Measurements from ENCODE around the gene RASA1. TPM values are rescaled to one million over a fixed set of nuclear protein-coding genes. Genes with fewer than 3 reads are reported as not detected.
A peak's percentile ranks its signal among the peaks of the same experiment; 100 is the strongest.
"Not testable (repeated sequence)": the region's sequence is repeated elsewhere in the genome, so short reads cannot be mapped to it uniquely, and the experiment has no call there.

Gene RASA1
- total RNA-seq, 1 donor from 2014 or later = 33.4 TPM

DNA sequence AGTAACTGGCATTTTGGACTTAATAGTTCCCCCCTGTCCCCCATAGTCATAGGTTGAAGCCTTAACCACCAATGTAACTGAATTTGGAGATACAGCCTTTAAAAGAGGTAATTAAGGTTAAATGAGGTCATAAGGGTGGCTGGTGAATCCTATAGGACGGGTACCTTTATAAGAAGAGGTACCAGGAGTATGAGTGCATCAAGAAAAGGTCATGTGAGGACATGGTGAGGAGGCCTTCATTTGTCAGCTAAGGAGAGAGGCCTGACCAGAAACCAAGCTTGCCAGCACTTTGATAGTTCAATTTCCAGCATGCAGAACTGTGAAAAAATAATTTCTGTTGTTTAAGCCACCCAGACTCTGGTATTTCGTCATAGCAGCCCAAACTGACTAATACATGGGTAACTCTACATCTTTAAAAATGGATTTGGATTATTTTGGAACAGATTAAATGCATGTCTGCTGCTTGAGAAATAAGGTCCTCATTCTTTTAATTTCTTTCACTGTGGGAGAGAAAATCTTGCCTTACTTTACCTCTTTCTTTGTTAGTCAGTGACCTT, 9.7 kb downstream of the RASA1 start:
- intact Hi-C loops (cut with DNase I) = no loop called here
- ATAC-seq (no peak), DNase-seq (ENCODE audit: low spot score) (no peak)

DNA sequence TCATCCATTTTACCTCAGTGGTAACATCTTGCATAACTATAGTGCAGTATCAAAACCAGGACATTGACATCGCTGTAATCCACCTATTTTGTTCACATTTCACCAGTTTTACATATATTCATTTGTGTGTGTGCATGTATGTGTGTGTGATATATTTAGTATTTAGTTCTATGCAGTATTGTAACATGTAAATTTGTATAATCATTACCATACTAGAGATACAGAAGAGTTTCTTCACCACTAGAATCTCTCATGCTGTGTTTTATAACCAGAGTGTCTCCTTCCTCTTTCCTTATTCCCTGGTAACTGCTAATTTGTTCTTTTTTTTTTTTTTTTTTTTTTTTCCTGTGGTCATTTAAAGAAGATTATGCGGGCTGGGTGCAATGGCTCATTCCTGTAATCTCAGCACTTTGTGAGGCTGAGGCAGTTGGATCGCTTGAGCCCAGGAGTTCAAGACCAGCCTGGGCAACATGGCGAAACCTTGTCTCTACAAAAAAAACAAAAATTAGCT, 11.0 kb downstream of the RASA1 start:
- intact Hi-C loops (cut with DNase I) = no loop called here
- no peak for ATAC-seq
- DNase-seq (ENCODE audit: low spot score) = no peak

DNA sequence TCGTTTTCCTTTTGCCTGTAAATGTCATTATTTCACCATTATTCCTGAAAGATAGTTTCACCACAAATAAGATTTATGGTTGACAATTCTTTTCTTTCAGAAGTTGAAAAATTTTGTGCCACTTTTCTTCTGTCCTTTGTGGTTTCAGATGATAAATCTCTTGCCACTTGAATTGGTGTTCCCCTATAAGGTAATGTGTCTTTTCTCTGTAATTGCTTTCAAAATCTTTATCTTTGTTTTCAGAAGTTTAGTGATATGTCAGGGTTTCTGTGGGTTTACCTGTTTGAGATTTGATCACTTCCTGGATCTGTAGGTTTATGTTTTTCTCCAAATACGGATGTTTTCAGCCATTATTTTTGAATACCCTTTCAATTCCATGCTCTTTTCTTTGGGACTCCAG, 14.6 kb downstream of the RASA1 start:
- intact Hi-C loops (cut with DNase I) = no loop called here
- ATAC-seq (no peak), DNase-seq (ENCODE audit: low spot score) (no peak)

DNA sequence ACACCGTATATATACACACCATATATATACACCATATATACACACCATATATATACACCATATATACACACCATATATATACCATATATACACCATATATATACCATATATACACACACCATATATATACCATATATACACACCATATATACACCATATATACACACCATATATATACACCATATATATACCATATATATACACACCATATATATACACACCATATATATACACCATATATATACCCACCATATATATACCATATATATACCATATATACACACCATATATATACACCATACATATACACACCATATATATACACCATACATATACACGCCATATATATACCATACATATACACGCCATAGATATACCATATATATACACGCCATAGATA, 19.6 kb downstream of the RASA1 start:
- DNase-seq (ENCODE audit: low spot score); ATAC-seq; intact Hi-C loops (cut with DNase I): not testable (repeated sequence)

DNA sequence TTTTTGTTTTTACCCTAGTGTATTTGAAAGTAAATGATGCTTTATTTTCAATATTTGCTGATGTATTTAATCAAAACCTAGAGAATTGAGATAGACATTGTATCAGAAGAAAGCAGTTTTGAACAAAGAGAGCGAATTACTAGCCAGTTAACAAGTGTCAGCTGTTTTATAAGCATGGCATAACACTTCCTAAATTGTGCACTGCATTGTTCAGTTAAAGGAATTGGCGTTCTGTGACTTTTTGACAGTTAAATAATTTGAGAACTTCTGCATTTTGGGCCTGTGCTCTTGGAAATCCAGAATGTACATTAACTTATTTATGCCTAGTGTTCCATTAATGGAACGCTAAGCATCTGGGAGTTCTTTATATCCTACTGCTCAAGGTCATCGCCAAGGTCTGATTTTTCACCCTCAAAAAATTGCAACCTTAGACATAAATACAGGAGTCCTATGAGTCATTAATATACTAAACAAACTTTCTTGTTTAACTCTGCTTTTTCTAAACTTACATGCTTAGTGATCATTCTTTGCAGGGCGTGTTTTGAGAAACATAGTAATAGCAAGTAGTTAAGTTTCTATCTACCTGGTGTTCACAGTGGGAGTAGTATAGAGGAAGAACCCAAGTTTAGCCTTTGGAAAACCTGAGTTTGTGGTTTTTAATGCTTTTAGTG, 31.1 kb downstream of the RASA1 start:
- ATAC-seq (no peak), DNase-seq (ENCODE audit: low spot score) (no peak)
- intact Hi-C loops (cut with DNase I) = no loop called here

DNA sequence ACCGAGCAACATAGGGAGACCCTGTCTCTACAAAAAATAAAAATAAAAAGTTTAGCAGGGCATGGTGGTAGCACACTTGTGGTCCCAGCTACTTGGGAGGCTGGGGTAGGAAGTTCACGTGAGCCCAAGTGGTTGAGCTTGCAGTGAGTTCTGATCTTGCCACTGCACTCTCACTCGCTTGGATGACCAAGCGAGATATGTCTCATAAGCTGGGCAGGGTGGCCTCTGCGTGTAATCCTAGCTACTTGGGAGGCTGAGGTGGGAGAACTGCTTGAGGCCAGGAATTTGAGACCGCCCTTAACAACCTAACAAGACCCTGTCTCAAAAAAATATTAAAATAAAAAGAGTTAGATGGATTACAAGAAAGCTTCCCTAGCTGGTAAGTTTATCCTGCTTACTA, 32.5 kb downstream of the RASA1 start:
- ATAC-seq = no peak

DNA sequence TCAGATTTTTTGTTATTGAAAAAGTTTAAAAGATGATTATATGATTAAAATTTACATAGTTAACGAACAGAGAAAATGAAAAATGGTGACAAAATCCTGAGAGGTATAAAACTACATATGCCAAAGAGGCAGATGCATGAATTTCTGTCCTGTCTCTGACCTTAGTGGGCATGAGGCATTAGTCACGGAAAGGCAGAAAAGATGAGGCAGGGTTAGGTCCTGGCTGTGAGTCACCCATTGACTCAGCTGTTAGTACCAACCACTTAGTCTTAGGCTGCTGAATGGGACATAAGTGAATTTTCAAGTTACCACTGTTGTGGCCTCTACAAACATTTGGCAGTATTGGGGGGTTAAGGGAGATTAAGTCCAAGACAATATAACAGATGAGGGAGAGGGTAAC, 33.1 kb downstream of the RASA1 start:
- DNase-seq (ENCODE audit: low spot score) = no peak
- peak; percentile 39 for ATAC-seq
- intact Hi-C loops (cut with DNase I) = no loop called here

More for the DNA sequence above, 32.5 kb downstream of the RASA1 start:
- intact Hi-C loops (cut with DNase I) = no loop called here
- DNase-seq (ENCODE audit: low spot score) = no peak

DNA sequence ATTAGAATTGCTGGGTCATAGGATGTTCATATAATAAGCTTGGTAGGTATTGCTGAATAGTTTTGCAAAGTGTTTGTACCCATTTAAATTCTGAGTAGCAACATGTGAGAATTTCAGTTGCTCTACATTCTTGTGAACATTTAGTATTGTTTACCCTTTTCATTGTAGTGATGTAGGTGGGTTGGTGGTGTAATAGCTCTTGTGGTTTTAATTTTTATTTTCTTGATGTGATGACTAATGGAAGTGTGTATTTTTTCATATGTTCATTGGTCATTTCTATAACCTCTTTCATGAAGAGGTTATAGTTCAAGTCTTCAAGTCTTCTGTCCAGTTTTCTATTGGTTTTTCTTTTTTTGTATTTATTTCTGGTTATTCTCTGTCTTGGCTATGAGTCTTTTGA, 34.4 kb downstream of the RASA1 start:
- ATAC-seq = no peak
- intact Hi-C loops (cut with DNase I) = no loop called here
- no peak for DNase-seq (ENCODE audit: low spot score)

DNA sequence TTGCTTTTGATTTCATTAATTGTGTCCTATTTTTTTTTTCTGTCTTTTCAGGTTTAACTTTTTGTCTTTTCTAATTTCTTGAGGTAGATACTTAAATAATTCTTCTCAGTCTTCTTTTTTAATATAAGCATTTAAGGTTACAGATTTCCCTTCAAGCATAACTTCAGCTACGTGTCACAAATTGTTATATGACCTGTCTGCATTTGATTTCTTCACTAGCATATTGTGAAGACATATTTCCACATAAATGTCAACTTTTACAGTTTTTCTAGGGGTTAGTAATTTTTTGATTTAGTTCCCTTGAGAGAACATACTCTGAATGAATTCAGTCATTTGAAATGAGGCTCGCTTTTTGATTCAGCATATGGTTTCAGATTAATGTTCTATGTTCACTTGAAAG, 35.6 kb downstream of the RASA1 start:
- ATAC-seq (no peak), DNase-seq (ENCODE audit: low spot score) (no peak)
- intact Hi-C loops (cut with DNase I) = no loop called here

DNA sequence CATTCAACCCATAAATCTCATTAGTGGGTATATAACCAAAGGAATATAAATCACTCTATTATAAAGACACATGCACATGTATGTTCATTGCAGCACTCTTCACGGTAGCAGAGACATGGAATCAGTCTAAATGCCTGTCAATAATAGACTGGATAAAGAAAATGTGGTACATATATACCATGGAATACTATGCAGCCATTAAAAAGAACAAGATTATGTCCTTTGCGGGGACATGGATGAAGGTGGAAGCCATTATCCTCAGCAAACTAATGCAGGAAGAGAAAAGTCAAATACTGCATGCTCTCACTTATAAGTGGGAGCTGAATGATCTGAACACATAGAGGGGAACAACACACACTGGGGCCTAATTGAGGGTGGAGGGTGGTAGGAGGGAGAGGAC, 38.4 kb downstream of the RASA1 start:
- intact Hi-C loops (cut with DNase I) = not testable (repeated sequence)

DNA sequence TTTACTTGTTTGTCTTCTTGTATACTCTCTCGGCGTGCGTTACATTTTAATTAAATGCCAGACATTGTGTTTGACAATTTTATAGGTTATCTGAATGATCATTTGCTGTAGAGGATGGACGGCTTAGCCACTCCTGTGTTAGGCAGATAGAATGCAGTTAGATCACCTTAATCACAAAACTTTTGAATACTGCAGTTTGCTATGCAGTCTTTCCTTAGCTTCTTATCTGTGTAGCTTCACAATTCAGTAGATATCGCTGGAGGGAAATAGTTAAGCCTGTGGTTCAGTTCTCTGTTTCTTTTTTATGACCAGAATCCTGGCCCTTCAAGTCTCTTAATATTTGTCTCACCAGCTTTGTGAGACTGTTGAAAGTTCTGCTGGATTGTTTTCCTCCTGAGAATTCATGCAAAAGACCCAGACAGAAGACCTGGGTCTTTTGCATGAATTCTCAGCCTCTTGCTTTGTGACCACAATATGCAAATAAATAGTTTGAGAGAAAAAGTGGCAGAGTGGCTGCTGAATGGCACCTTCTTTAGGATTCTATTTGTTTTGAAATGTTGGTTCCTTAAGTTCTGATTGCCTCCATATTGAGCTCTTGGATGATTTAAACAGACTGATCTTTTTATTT, 40.2 kb downstream of the RASA1 start:
- ATAC-seq (no peak), DNase-seq (ENCODE audit: low spot score) (no peak)
- intact Hi-C loops (cut with DNase I) = no loop called here

More for the DNA sequence above, 38.4 kb downstream of the RASA1 start:
- not testable (repeated sequence) for ATAC-seq; DNase-seq (ENCODE audit: low spot score)

DNA sequence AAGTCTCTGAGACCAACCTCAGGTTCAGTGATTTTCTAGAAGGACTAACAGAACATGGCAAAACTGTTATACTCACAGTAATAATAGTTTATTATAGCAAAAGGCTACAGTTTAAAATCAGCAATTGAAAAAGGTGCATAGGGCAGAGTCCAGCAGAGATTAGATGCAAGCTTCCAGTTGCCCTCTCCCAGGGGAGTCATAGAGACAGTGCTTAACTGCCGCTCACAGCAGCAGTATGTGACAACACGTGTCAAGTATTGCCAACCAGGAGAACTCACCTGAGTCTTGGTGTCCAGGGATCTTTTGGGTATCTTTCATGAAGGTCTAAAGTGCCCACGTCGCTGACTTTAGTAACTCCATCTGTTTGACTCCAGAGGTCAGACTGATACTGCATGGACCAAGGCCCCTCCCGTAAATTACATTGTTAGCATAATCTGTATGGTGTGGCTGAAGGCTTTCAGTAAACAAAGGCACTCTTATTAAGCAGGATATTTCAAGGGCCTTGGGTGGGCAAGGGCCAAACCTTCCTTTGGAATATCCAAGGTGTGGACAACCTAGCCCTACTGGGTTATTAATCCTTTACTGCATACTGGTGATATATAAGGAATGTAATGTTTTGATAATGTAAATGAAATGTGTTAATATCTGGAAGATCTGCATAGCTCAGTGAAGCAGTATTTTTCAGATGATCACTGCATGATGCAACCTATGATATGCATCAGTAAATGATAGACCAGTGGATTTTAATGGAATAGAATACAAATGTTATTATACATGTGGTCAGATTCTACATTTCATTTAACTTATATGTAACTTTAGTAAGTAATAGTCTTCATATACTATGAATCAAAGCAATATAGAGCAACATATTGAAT, 44.0 kb downstream of the RASA1 start:
- no peak for ATAC-seq
- intact Hi-C loops (cut with DNase I) = no loop called here
- no peak for DNase-seq (ENCODE audit: low spot score)

DNA sequence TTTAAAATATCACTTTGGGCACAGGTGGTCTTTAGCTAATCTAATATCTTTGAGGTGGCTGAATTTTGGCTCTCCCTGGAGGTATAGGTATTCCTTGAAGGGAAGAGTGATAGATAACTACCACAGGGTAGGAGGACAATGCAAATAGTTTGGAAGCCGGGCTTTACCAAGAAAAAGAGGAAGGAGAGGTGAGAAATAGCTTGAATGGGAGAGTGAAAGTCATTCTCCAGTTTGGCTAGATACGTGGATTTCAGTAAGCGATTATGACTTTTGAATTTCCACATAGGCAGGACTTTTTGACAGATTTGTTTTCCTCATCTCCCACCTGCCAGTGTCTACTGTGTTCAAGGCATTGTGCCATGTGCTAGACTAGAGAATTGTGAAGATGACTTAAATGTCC, 45.5 kb downstream of the RASA1 start:
- intact Hi-C loops (cut with DNase I) = no loop called here
- no peak for ATAC-seq

DNA sequence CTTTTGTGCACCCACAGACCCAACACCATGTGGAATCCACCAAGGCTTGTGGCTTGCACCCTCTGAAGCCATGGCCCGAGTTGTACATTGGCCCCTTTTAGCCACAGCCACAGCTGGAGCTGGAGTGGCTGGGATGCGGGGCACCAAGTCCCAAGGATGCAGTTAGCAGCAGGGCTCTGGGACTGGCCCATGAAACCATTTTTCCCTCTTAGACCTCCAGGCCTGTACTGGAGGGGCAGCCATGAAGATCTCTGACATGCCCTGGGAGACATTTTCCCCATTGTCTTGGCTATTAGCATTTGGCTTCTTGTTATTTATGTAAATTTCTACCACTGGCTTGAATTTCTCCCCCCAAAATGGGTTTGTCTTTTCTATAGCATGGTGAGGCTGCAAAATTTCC, 51.8 kb downstream of the RASA1 start:
- ATAC-seq = no peak
- intact Hi-C loops (cut with DNase I) = no loop called here

More for the DNA sequence above, 45.5 kb downstream of the RASA1 start:
- DNase-seq (ENCODE audit: low spot score) = no peak

DNA sequence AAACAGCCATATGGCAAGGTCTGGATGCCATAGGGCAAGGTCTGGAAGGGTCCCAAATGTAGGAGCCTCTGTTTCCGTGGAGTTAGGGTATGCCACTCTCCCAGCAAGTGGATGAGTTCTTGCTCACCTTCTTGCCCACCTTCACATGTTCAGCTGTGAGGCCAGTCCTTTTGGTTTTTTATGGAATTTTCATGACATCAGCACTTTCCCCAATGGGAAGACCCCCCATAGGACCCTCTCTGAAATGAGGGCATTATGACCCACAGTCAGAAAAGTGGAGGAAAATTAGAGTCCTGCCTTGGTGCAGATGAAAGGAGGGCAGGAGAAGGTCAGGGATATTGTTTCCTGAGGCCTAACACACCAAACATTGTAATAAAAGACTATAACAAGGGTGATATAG, 53.9 kb downstream of the RASA1 start:
- ATAC-seq = no peak
- DNase-seq (ENCODE audit: low spot score) = no peak
- intact Hi-C loops (cut with DNase I) = no loop called here

More for the DNA sequence above, 51.8 kb downstream of the RASA1 start:
- no peak for DNase-seq (ENCODE audit: low spot score)

DNA sequence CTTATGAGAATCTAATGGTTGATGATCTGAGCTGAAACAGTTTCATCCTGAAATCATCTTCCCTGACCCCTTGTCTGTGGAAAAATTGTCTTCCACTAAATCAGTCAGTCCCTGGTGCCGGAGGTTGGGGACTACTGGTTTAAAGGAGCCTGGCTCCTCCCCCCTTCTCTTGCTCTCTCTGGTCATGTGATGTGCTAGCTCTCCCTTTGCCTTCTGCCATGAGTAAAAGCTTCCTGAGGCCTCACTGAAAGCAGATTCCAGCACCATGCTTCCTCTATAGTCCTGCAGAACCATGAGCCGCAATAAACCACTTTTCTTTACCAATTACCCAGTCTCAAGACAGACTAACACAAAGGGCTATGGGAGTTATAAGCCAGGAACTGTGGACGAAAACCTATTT, 54.7 kb downstream of the RASA1 start:
- ATAC-seq (no peak), DNase-seq (ENCODE audit: low spot score) (no peak)
- intact Hi-C loops (cut with DNase I) = no loop called here

DNA sequence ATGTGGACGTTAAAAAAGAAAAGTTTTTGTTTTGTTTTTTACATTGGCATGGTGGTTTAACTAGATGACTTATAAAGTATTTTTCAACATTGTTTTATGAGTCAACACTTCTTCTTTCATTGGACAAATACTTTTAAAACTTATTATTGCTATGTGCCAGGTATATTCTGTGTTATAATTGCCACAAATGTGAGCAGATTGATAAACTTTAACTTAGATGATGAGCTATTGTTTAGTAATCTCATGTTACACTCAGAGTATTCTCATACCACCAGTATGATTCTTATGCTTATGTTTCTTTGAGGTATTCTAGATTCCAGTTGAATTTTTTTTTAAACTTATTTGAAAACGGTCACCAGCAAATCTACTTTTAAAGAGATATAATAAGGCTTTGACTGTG, 60.3 kb downstream of the RASA1 start:
- DNase-seq (ENCODE audit: low spot score) = no peak
- ATAC-seq = no peak
- intact Hi-C loops (cut with DNase I) = no loop called here

DNA sequence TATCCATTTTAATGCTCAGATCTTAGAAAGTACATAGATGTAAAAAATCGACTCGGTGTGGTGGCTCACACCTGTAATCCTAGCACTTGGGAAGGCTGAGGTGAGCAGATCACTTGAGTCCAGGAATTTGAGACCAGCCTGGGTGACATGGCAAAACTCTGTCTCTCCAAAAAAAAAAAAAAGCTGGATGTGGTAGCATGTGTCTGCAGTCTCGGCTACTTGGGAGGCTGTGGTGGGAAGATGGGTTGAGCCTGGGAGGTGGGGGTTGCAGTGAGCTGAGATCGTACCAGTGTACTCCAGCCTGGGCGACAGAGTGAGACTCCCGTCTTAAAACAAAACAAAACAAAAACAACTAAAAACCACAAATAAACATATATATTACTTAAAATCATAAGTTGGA, 61.4 kb downstream of the RASA1 start:
- intact Hi-C loops (cut with DNase I) = no loop called here
- DNase-seq (ENCODE audit: low spot score) = no peak
- ATAC-seq = no peak

DNA sequence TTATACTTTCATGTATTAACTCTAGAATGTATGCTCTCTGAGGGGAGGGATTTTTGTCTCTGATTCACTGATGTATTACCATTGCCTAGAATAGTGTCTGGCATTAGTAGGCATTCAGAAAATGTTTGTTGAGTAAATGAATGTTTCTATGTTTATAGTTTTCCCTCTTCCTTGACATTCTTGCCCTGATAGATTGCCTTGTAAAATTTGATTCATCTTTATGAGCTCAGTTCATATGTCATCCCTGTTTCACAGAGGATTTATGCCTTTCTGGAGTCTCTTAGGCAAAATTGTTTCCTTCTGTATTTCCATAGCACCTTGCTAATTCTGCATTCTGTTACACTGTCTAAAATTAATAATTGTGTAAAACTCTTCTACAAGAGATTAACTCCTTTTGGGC, 72.3 kb downstream of the RASA1 start:
- no peak for DNase-seq (ENCODE audit: low spot score)
- ATAC-seq = no peak
- intact Hi-C loops (cut with DNase I) = no loop called here

DNA sequence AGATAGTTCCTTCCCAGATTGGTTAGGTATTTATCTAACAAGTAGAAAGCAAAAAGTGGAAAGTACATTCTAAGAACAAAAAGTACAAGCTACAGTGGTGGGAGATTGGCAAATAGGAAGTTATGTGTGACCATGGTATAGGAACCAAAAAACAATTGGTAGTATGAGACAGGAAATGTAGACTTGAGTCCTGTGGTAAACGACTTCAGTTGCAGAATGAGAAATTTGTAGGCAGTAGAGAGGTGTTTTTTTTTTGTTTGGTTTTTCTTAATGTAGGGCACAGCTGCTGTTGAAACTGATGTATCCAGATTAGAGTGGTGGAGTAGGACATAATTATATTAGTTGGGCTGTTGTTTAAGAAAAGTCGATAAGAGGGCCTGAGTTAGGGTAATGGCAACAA, 73.0 kb downstream of the RASA1 start:
- intact Hi-C loops (cut with DNase I) = no loop called here
- DNase-seq (ENCODE audit: low spot score) = no peak
- ATAC-seq = peak; percentile 50
